C4-2B (cell line): ENCODE data around the gene ERI3.

Experiments used
- CTCF ChIP-seq: fragments of 450-650 bp; conservative IDR thresholded peaks from 2 replicates; pipeline ENCODE4 v1.5.1; 2017; ENCODE audit warnings: mild to moderate bottlenecking
- ZFX ChIP-seq: fragments of 450-650 bp; IDR thresholded peaks from 2 replicates; pipeline ENCODE4 v1.6.1; 2017

GRCh38 chr1:44212355-44213221 is 142.5 kb downstream of the ERI3 start:
- TF ChIP-seq CTCF (no peak), ZFX (no peak)
